Neural progenitor cell (in vitro differentiated cells): ENCODE results near the gene CD9. TPM values are rescaled to one million over a fixed set of nuclear protein-coding genes. Genes with fewer than 3 reads are reported as not detected.

Experiments
- DNase-seq: peaks from one replicate; pipeline ENCODE4 v3.0.0-alpha.2; 2016; ENCODE audit warnings: low spot score
- H2AFZ ChIP-seq: fragments of 200-600 bp; sonication (generic); replicated peaks from 2 replicates; pipeline ENCODE4 v1.6.1; 2016; ENCODE audit warnings: antibody characterized with exemption
- H3F3A ChIP-seq: fragments of 200-600 bp; sonication (generic); 2 replicates; pipeline ENCODE4 v1.6.1; 2016; ENCODE audit warnings: antibody characterized with exemption, low read depth
- H3K27ac ChIP-seq: fragments of 200-600 bp; sonication (generic); 2 replicates; pipeline ENCODE4 v1.5.1; 2016; ENCODE audit warnings: mild to moderate bottlenecking
- H3K27me3 ChIP-seq: fragments of 200-600 bp; sonication (generic); 2 replicates; pipeline ENCODE4 v1.6.1; 2016; ENCODE audit warnings: mild to moderate bottlenecking, moderate library complexity
- H3K36me3 ChIP-seq: fragments of 200-600 bp; sonication (generic); 2 replicates; pipeline ENCODE4 v1.5.1; 2016
- H3K4me1 ChIP-seq: fragments of 200-600 bp; sonication (generic); 2 replicates; pipeline ENCODE4 v1.6.1; 2016; ENCODE audit warnings: mixed run types
- H3K4me2 ChIP-seq: fragments of 200-600 bp; sonication (generic); 2 replicates; pipeline ENCODE4 v1.6.1; 2016
- H3K4me3 ChIP-seq: fragments of 200-600 bp; sonication (generic); 2 replicates; pipeline ENCODE4 v1.5.1; 2016
- H3K79me2 ChIP-seq: fragments of 200-600 bp; sonication (generic); 2 replicates; pipeline ENCODE4 v1.6.1; 2016; ENCODE audit warnings: low read depth
- H3K9ac ChIP-seq: fragments of 200-600 bp; sonication (generic); 2 replicates; pipeline ENCODE4 v1.6.1; 2016
- H3K9me3 ChIP-seq: fragments of 200-600 bp; sonication (generic); 2 replicates; pipeline ENCODE4 v1.5.1; 2016; ENCODE audit warnings: low read depth
- H4K20me1 ChIP-seq: fragments of 200-600 bp; sonication (generic); 2 replicates; pipeline ENCODE4 v1.6.1; 2016; ENCODE audit warnings: low read depth
- H3K27ac Mint-ChIP-seq: 3 replicates; pipeline ENCODE4 v1.8.0; 2021; ENCODE audit warnings: mixed read lengths
- H3K27me3 Mint-ChIP-seq: 2 replicates; pipeline ENCODE4 v1.8.0; 2022; ENCODE audit warnings: low read depth, mild to moderate bottlenecking, inconsistent platforms, moderate library complexity, mixed read lengths; ENCODE audit not compliant: insufficient read depth
- H3K36me3 Mint-ChIP-seq: 3 replicates; pipeline ENCODE4 v1.8.0; 2021; ENCODE audit warnings: mixed read lengths
- H3K4me1 Mint-ChIP-seq: 3 replicates; pipeline ENCODE4 v1.8.0; 2021; ENCODE audit warnings: mixed read lengths
- H3K4me3 Mint-ChIP-seq: 3 replicates; pipeline ENCODE4 v1.8.0; 2021; ENCODE audit warnings: mild to moderate bottlenecking, moderate library complexity, mixed read lengths
- H3K9me3 Mint-ChIP-seq: 3 replicates; pipeline ENCODE4 v1.8.0; 2020; ENCODE audit warnings: mixed read lengths
- CTCF ChIP-seq: fragments of 200-600 bp; sonication (generic); IDR thresholded peaks from 2 replicates; pipeline ENCODE4 v1.5.1; 2017; ENCODE audit warnings: antibody characterized with exemption, mild to moderate bottlenecking
- EZH2 ChIP-seq: fragments of 200-600 bp; sonication (generic); IDR thresholded peaks from 2 replicates; pipeline ENCODE4 v1.6.1; 2017; ENCODE audit warnings: antibody characterized with exemption, mild to moderate bottlenecking, moderate library complexity
- EZH2phosphoT487 ChIP-seq: fragments of 200-600 bp; sonication (generic); IDR thresholded peaks from 2 replicates; pipeline ENCODE4 v1.6.1; 2017; ENCODE audit warnings: antibody characterized with exemption
- total RNA-seq: library from RNA; depleted of rRNA; stranded (reverse); fragments of >200 nt; gene quantifications from 2 replicates; pipeline ENCODE4 v1.2.3, GENCODE V29; 2015; ENCODE audit warnings: low replicate concordance

The CD9 gene
- total RNA-seq, 1 donor from 2014 or later, result 3.6 TPM

GRCh38 chr12:6161124-6161882, 38.9 kb upstream of the CD9 start:
- H3K27ac Mint-ChIP-seq, result peak overlapping the region; percentile 66

GRCh38 chr12:6163416-6164060, 36.7 kb upstream of the CD9 start:
- no peaks in the 10 kb centered on the region for H4K20me1 ChIP-seq
- H3K9me3 Mint-ChIP-seq, result no peaks in the 10 kb centered on the region
- no peak overlapping the region for H3K9ac ChIP-seq
- no peak overlapping the region for H3K4me3 Mint-ChIP-seq
- no peaks in the 10 kb centered on the region for H3K36me3 Mint-ChIP-seq
- TF ChIP-seq EZH2phosphoT487 (no peak), EZH2 (no peak), CTCF (no peak)
- peak overlapping the region; percentile 26 for H2AFZ ChIP-seq
- H3K4me1 ChIP-seq, result no peaks in the 10 kb centered on the region
- H3K79me2 ChIP-seq, result no peaks in the 10 kb centered on the region
- no peaks in the 10 kb centered on the region for H3K27me3 ChIP-seq
- H3K27ac ChIP-seq, result no peak overlapping the region
- H3K36me3 ChIP-seq, result no peaks in the 10 kb centered on the region
- no peak for DNase-seq
- no peak overlapping the region for H3K4me2 ChIP-seq
- H3K4me3 ChIP-seq, result no peak overlapping the region
- peak overlapping the region; percentile 79 for H3K27ac Mint-ChIP-seq
- no peaks in the 10 kb centered on the region for H3K9me3 ChIP-seq
- peaks cover 7% of the 10 kb centered on the region for H3K27me3 Mint-ChIP-seq
- no peaks in the 10 kb centered on the region for H3F3A ChIP-seq
- peaks cover 18% of the 10 kb centered on the region for H3K4me1 Mint-ChIP-seq

More at GRCh38 chr12:6161124-6161882, 38.9 kb upstream of the CD9 start:
- Histone ChIP-seq H3K9ac (no peak overlapping the region), H3K4me2 (no peak overlapping the region), H3K4me3 (no peak overlapping the region), H3K27ac (no peak overlapping the region), H3K4me1 (no peaks in the 10 kb centered on the region), H3K9me3 (no peaks in the 10 kb centered on the region), H3K79me2 (no peaks in the 10 kb centered on the region), H3F3A (no peaks in the 10 kb centered on the region), H4K20me1 (no peaks in the 10 kb centered on the region), H2AFZ (no peak overlapping the region), H3K36me3 (no peaks in the 10 kb centered on the region), H3K27me3 (no peaks in the 10 kb centered on the region)
- Mint-ChIP-seq H3K36me3 (no peaks in the 10 kb centered on the region), H3K9me3 (no peaks in the 10 kb centered on the region), H3K27me3 (peaks cover 7% of the 10 kb centered on the region), H3K4me1 (peaks cover 18% of the 10 kb centered on the region), H3K4me3 (no peak overlapping the region)
- no peak for DNase-seq
- no peak for TF ChIP-seq EZH2
- TF ChIP-seq CTCF, result no peak
- TF ChIP-seq EZH2phosphoT487, result no peak

- Histone ChIP-seq H4K20me1 (no peaks in the 10 kb centered on the region), H3K36me3 (no peaks in the 10 kb centered on the region), H3F3A (no peaks in the 10 kb centered on the region), H3K27me3 (no peaks in the 10 kb centered on the region), H2AFZ (no peak overlapping the region), H3K27ac (no peak overlapping the region), H3K79me2 (no peaks in the 10 kb centered on the region), H3K9ac (no peak overlapping the region), H3K4me1 (no peaks in the 10 kb centered on the region), H3K9me3 (no peaks in the 10 kb centered on the region), H3K4me3 (no peak overlapping the region), H3K4me2 (no peak overlapping the region)
- Mint-ChIP-seq H3K27ac (no peak overlapping the region), H3K36me3 (no peaks in the 10 kb centered on the region), H3K27me3 (peaks cover 4% of the 10 kb centered on the region), H3K4me3 (no peak overlapping the region), H3K4me1 (peaks cover 12% of the 10 kb centered on the region), H3K9me3 (no peaks in the 10 kb centered on the region)
- DNase-seq, result no peak
- TF ChIP-seq EZH2phosphoT487, result no peak
- TF ChIP-seq CTCF, result no peak
- TF ChIP-seq EZH2, result no peak
Observed at GRCh38 chr12:6165395-6165794, 34.8 kb upstream of the CD9 start.
